GM23338 (cell line): ENCODE measurements around the gene RAP1B.

ENCODE experiments used
- EZH2 ChIP-seq: fragments of 200-600 bp; sonication (generic); IDR thresholded peaks from one replicate; pipeline ENCODE4 v1.8.0; 2017; ENCODE audit warnings: antibody characterized with exemption, mild to moderate bottlenecking, low read depth; ENCODE audit not compliant: unreplicated experiment
- EZH2phosphoT487 ChIP-seq: fragments of 200-600 bp; sonication (generic); IDR thresholded peaks from one replicate; pipeline ENCODE4 v1.8.1; 2018; ENCODE audit warnings: antibody characterized with exemption; ENCODE audit not compliant: unreplicated experiment
- JUNB ChIP-seq: IDR thresholded peaks from one replicate; pipeline ENCODE4 v1.6.1; 2016; ENCODE audit warnings: antibody characterized with exemption; ENCODE audit not compliant: unreplicated experiment
- NANOG ChIP-seq: IDR thresholded peaks from 2 replicates; pipeline ENCODE4 v1.6.1; 2016; ENCODE audit warnings: antibody characterized with exemption, borderline replicate concordance
- POLR2AphosphoS5 ChIP-seq: IDR thresholded peaks from 2 replicates; pipeline ENCODE4 v1.6.1; 2016; ENCODE audit warnings: antibody characterized with exemption, low read depth
- TF ChIP-seq, protein P1 (sequence below), 2 experiments: fragments of 200-600 bp in 1 of 2; sonication (generic) in 1 of 2; conservative IDR thresholded peaks; 2 replicates each; pipeline versions ENCODE4 v1.5.1 to v1.6.1; 2016 to 2017; ENCODE audit warnings: antibody characterized with exemption in 2 of 2, low read depth in 2 of 2, mild to moderate bottlenecking in 2 of 2, moderate library complexity in 1 of 2
- TF ChIP-seq, protein P2 (sequence below): IDR thresholded peaks from one replicate; pipeline ENCODE4 v1.6.1; 2018; ENCODE audit warnings: antibody characterized with exemption; ENCODE audit not compliant: unreplicated experiment

DNA sequence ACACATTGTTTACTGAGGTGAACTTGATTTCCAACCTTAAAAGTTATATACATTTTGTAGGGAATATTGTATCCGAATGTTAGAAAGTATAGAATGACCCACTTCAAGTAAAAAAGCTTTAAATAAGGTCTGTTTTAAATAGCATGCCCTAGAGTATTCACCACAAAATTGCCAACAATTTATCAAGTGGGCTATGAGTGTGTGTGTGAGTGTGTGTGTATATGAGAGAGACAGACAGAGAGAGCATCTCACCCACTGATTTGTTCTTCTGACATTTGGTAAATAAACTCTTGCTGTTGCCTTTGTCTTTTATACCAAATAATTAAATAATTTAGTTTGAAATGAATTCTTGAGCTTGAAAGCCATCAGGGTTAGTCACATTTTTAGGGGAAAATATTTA lies 29.8 kb upstream of the RAP1B start:
- TF ChIP-seq EZH2 (no peak), NANOG (no peak), POLR2AphosphoS5 (no peak), JUNB (no peak), EZH2phosphoT487 (no peak)
- TF ChIP-seq, protein P1, sequence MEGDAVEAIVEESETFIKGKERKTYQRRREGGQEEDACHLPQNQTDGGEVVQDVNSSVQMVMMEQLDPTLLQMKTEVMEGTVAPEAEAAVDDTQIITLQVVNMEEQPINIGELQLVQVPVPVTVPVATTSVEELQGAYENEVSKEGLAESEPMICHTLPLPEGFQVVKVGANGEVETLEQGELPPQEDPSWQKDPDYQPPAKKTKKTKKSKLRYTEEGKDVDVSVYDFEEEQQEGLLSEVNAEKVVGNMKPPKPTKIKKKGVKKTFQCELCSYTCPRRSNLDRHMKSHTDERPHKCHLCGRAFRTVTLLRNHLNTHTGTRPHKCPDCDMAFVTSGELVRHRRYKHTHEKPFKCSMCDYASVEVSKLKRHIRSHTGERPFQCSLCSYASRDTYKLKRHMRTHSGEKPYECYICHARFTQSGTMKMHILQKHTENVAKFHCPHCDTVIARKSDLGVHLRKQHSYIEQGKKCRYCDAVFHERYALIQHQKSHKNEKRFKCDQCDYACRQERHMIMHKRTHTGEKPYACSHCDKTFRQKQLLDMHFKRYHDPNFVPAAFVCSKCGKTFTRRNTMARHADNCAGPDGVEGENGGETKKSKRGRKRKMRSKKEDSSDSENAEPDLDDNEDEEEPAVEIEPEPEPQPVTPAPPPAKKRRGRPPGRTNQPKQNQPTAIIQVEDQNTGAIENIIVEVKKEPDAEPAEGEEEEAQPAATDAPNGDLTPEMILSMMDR (conservative IDR thresholded peaks at IDR 0.05; ENCODE audit: low read depth in 2 of 2): no peak
- TF ChIP-seq, protein P2, sequence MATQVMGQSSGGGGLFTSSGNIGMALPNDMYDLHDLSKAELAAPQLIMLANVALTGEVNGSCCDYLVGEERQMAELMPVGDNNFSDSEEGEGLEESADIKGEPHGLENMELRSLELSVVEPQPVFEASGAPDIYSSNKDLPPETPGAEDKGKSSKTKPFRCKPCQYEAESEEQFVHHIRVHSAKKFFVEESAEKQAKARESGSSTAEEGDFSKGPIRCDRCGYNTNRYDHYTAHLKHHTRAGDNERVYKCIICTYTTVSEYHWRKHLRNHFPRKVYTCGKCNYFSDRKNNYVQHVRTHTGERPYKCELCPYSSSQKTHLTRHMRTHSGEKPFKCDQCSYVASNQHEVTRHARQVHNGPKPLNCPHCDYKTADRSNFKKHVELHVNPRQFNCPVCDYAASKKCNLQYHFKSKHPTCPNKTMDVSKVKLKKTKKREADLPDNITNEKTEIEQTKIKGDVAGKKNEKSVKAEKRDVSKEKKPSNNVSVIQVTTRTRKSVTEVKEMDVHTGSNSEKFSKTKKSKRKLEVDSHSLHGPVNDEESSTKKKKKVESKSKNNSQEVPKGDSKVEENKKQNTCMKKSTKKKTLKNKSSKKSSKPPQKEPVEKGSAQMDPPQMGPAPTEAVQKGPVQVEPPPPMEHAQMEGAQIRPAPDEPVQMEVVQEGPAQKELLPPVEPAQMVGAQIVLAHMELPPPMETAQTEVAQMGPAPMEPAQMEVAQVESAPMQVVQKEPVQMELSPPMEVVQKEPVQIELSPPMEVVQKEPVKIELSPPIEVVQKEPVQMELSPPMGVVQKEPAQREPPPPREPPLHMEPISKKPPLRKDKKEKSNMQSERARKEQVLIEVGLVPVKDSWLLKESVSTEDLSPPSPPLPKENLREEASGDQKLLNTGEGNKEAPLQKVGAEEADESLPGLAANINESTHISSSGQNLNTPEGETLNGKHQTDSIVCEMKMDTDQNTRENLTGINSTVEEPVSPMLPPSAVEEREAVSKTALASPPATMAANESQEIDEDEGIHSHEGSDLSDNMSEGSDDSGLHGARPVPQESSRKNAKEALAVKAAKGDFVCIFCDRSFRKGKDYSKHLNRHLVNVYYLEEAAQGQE: no peak
